NCI-H748 treated with DMSO at 0.1 percent for 48 hours (cell line): Measurements from ENCODE around the gene PRKCH.
"Not testable (repeated sequence)": the region's sequence is repeated elsewhere in the genome, so short reads cannot be mapped to it uniquely, and the experiment has no call there.

Source experiments
- DNase-seq: peaks from one replicate; lab custom pipeline; 2025; lab: John Stamatoyannopoulos, UW

Gene PRKCH

DNA sequence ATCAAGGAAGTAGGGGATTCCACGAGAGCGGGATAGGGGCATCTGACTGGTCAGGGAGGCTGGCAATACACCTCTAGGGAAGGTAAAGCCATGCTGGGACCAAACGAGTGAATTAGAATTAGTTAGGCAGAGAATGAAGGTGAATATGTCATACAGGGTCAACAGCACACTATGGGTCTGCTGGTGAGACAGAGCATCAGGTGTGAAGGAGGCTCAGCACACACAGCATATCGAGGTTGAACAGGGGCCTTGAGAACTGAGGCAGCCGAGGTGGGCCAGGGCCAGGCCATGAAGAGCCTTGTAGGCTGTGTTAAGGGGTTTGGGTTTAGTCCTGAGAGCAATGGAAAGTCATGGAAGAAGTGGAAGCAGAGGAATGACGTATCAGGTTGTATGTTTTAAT, 137.8 kb downstream of the PRKCH start:
- DNase-seq = no peak

DNA sequence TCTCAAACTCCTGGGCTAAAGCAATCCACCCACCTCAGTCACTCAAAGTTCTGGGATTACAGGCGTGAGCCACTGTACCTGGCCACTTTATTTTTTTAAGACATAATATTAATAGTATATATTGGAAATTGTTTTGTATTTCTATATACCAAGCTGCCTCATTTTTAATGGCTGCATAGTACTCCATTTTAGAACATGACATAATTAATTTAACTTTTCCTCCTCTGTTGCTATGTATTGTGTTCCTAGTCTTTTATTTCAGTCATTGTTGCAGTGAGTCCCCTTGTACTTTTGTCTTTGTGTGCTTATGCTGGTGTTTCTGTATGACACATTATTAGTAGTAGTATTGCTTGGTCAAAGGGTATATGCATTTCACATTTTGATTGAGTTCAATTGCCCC, 138.7 kb downstream of the PRKCH start:
- no peak for DNase-seq

- no peak for DNase-seq
Measured at GRCh38 chr14:61460718-61461611, 139.6 kb downstream of the PRKCH start.

DNA sequence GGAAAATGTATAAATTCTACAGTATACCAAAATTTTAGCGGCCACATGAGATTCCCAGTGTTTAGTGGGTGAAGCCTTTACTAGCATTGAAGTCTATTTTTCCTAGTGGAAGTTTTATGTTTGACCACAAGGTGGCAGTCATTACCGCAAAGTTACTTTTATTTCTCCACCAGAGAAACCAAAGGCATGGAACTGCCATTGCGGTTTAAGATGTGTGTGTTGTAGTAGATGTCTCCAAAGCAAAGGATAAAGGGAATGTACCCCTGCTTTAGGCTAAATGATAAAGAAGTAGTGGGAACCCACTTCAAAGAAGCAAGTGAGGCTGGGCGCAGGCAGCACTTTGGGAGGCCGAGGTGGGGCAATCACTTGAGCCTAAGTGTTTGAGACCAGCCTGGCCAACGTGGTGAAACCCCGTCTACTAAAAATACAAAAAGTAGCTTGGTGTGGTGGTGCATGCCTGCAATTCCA, 140.5 kb downstream of the PRKCH start:
- peak; percentile 68 for DNase-seq

DNA sequence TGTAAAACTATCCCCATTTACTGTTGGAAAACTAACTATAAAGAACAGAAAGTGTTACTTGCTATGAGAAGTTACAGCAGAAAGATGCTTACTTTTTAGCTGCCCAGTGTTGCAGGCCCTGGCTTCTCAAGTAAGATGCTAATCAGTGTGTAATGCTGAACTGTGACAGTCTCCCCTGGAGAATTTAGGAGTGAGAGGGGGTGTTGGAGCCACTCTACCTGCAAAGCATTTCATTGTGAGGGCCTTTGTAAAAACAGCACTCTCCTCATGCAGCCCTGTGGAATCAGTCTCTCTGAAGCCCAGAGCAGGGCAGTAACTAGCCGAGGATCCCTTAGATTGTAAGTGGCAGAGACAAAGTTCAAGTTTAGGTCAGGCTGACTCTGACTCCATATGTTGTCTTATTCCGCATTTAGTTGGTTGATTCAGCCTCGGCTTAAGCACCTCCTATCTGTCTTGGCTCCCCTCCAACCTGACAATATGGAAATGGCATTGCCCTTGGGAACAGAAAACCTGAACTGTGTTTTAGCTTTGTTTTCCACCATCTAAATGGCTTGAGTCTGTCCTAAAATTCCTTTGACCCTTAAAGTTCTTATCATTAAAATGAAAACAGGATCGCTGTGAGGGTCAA, 141.3 kb downstream of the PRKCH start:
- DNase-seq = no peak

DNA sequence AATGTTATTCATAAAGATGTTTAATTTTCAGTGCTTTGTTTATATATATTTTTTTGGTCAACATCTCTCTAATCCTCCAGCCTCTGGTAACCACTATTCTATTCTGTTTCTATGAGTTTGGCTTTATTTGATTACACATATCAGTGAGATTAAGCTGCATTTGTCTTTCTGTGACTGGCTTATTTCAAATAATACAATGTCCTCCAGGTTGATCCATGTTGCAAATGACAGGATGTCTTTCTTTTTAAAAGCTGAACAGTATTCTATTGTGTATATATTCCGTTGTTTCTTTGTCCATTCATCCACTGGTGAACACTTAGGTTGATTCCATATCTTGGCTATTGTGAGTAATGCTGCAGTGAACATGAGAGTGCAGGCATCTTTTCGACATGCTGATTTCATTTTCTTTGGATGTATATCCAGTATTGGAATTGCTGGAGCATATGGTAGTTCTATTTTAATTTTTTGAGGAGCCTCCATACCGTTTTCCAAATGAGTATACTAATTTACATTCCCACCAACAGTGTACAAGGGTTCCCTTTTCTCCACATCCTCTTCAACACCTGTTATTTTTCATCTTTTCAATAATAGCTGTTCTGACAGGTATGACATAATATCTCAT, 142.4 kb downstream of the PRKCH start:
- DNase-seq = no peak

- not testable (repeated sequence) for DNase-seq
Measured at GRCh38 chr14:61464539-61465320, 143.4 kb downstream of the PRKCH start.

DNA sequence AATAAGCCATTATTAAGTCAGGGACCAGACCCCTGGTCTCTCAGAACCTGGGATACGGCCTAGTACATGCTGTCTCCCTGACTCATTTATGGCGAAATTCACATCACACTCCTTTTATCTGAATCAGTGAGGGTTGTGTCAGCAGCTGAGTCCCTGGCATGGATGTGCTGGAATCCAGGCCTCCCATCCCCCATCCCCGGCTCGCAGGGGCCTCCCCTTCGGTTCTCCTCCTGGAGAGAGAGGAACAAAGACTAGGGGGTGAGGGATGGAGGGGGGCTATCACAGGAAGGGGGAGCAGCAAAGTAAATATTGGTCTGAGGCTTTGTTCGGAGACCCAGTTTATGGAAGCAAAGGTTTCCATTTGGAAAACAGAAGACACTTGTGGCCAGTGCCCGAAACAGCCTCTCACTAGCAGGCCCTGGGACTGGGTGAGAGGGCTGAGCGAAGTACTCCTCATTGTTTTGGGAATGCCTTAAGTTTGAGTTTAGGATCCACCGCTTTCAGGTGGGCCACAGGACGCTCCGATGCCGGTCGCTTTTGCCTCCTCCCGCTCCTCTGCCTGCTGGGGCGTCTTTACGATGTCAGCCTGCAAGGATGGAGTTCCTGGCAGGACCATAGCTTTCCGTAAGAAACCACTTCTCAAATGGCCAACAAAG, 145.0 kb downstream of the PRKCH start:
- DNase-seq = no peak

DNA sequence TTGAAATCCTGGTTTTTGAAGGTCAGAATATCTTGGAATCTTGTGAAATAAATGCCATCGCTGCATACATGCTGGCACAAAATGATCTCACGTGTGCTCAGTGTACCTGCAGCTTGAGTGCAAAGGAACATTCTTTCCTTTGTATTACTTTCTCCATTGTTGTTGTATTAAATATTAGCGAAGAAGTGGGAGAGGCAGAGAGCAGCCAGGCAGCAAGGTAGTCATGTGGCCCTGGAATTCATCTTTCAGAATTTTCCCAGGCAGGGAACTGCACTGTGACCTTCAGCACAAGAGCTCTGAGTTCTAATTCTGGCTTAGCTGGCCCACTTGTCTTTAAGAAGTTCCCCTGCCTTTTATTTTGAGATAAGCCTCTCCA, 145.5 kb downstream of the PRKCH start:
- no peak for DNase-seq

GRCh38 chr14:61467296-61467695, 145.9 kb downstream of the PRKCH start:
- no peak for DNase-seq

- no peak for DNase-seq
Measured at GRCh38 chr14:61468063-61468825, 146.9 kb downstream of the PRKCH start.

- no peak for DNase-seq
Measured at GRCh38 chr14:61469781-61470180, 148.4 kb downstream of the PRKCH start.

DNA sequence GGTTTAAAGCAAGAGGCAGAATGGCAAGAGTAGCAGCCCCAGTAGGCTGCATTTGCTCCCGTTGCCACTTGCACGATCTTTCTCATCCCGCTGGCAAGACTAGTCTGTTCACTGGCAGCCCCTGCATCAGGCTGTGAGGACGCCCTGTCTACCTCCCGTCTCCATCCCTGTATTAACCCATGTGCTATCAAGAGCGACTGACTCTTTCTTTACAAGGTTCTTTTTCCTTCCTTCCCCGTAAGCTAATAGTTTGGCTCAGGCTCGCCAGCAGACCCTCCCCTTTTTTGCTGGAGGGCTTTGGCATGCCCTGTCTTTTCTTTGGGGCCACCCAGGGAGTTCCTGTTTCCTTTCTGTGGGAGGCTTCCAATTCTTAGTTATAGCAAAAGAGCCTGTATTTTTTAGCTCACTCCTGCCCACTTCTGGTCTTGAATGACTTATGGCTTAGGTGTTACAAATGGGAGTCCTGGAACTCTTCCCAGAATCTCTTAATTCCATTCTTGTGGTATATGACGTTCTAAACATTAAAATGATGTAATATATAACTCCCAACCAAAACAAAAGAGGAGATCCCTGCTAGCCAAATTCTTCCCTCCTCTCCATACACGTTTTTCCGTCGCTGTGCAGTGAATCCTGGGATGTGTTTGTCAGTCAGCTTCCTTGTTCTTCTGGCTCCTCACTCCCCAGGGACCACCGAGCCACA, 149.0 kb downstream of the PRKCH start:
- DNase-seq = no peak

DNA sequence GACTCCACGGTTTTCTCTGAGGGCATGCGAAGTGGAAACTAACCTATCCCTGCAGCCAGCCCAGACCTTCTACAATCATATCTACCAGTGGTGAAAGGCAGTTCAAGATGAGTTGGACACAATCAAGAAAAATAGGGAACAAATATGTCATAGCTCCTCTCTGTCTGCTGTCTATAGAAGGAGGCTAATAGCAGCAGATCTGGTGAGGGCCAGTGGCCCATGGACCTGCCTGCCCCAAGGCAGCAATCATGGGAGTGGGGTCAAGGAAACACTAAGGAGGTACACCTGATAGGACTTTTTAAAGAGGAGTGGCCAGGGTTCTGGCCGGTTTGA, 149.5 kb downstream of the PRKCH start:
- DNase-seq = no peak

DNA sequence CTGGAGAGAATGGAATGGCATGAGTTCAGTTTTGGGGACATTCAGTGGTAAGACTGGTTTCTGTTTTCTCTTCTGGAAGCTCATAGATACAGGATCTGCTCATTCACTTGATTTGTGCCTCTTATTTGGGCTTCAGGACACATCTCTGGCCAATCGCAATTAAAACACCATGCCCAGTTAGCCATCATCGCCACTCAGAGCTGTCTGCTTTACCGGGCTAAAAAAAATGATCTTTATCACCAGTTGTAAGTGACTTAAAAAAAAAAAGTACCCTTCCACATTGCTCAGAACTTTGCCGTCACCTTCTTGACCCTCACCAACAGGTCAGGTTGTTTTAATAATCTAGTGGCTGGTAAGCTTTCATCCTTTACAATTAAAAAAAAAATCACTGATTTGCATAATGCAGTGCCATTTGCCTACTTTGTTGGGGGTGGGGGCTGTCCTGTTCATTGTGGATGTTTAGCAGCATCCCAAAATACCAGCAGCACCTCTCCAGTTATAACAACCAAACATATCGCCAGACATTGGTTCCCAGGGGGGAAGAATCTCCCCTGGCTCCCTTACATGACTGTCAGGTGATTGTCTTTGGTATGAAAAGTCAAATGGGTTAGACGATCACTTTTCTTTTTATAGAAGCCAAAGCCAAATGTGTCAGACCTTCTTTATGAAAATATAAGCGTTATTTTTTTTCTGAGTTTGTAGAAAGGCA, 150.1 kb downstream of the PRKCH start:
- DNase-seq = no peak

- DNase-seq = no peak
Measured at GRCh38 chr14:61472011-61472672, 150.8 kb downstream of the PRKCH start.

GRCh38 chr14:61472801-61473376, 151.5 kb downstream of the PRKCH start:
- no peak for DNase-seq

DNA sequence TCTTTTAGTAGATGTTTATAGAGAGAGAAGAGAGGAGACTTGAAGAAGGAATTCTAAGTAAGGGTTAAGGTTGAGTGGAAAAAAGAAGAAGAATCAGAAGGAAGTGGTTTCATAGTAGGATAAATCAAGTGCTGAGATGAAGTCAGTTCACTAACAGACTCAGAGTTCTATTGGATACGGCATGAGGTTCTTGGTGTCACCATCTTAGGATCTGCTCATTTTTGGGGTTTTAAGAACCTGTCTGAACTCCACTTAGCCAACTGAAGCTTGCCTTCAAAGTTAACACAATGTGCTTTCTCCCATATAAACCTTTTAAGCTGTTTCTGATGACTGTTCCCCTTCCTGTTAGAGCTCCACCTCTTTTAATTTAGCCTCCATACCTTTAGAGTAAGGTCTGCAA, 152.6 kb downstream of the PRKCH start:
- DNase-seq = no peak

GRCh38 chr14:61474701-61475100, 153.3 kb downstream of the PRKCH start:
- DNase-seq = no peak
